Transverse colon (tissue), 4 donors: ENCODE results near the gene PTPRG. TPM values are rescaled to one million over a fixed set of nuclear protein-coding genes. Genes with fewer than 3 reads are reported as not detected.

ENCODE experiments used
- DNase-seq: peaks from one replicate; pipeline ENCODE4 v3.0.0-alpha.2; 2019
- H3K27ac ChIP-seq, 4 donors: fragments of 200-600 bp; sonication (generic); 2 replicates each; pipeline ENCODE4 v1.5.1; 2016 to 2018; ENCODE audit warnings: inconsistent platforms in 4 of 4
- H3K27me3 ChIP-seq: fragments of 200-600 bp; sonication (generic); 2 replicates; pipeline ENCODE4 v1.5.1; 2017; ENCODE audit warnings: inconsistent platforms
- H3K36me3 ChIP-seq, 4 donors: fragments of 200-600 bp; sonication (generic); 2 replicates each; pipeline ENCODE4 v1.5.1; 2017 to 2019; ENCODE audit warnings: inconsistent platforms in 4 of 4
- H3K4me1 ChIP-seq, 4 donors: fragments of 200-600 bp; sonication (generic); 2 replicates each; pipeline ENCODE4 v1.5.1; 2017 to 2020; ENCODE audit warnings: inconsistent platforms in 4 of 4
- H3K4me3 ChIP-seq, 4 donors: fragments of 200-600 bp; sonication (generic); 1 replicate in 1 of 4; 2 replicates in 3 of 4; pipeline versions ENCODE4 v1.5.1 to v1.6.1; 2017 to 2019; ENCODE audit warnings: inconsistent platforms in 4 of 4
- H3K9me3 ChIP-seq, 2 donors: fragments of 200-600 bp; sonication (generic); 2 replicates each; pipeline ENCODE4 v1.5.1; 2017 to 2019; ENCODE audit warnings: inconsistent platforms in 2 of 2
- EP300 ChIP-seq: sonication (generic); formaldehyde crosslinking; IDR thresholded peaks from one replicate; pipeline ENCODE4 v1.6.1; 2017; ENCODE audit warnings: antibody characterized with exemption, low read depth
- POLR2A ChIP-seq: fragments of 450-650 bp; IDR thresholded peaks from one replicate; pipeline ENCODE4 v1.6.1; 2016; ENCODE audit warnings: antibody characterized with exemption, mild to moderate bottlenecking, moderate library complexity
- POLR2AphosphoS5 ChIP-seq, 3 donors: sonication (generic); formaldehyde crosslinking; IDR thresholded peaks; one replicate each; pipeline ENCODE4 v1.6.1; 2016; ENCODE audit warnings: antibody characterized with exemption in 3 of 3
- WGBS, 2 donors: methylation state at CpG; one replicate each; pipeline ENCODE4 v1.1.5; 2018; ENCODE audit warnings: low coverage in 1 of 2; 5-methylcytosine and 5-hydroxymethylcytosine counted together
- in situ Hi-C, 4 donors: fragments of 200-750 bp; cut with MboI; loops; one replicate each; pipeline versions ENCODE4 v1.15.0 to v1.15.1; 2017; ENCODE audit warnings: low sequenced_read_pairs in 3 of 4, low pct_ligation_motif_present in 1 of 4, low pct_unique_long_range_greater_than_20kb in 1 of 4
- intact Hi-C: fragments of 100-400 bp; cut with DNase I; formaldehyde crosslinking; loops from one replicate; pipeline ENCODE4 v1.15.1; 2023; ENCODE audit warnings: low total_unique reads
- total RNA-seq, 4 donors: library from RNA; depleted of rRNA; stranded (reverse); fragments of >200 nt; gene quantifications; one replicate each; pipeline ENCODE4 v1.1.0, GENCODE V29; 2016
- TF ChIP-seq, protein P1 (sequence below), 5 experiments: fragments of 200-600 bp in 3 of 5; fragments of 450-650 bp in 2 of 5; sonication (generic) in 3 of 5; IDR thresholded peaks; 1 replicate in 2 of 5; 2 replicates in 3 of 5; pipeline ENCODE4 v1.5.1; 2016 to 2017; ENCODE audit warnings: antibody characterized with exemption in 5 of 5, inconsistent platforms in 3 of 5, mild to moderate bottlenecking in 2 of 5, moderate library complexity in 1 of 5

Gene PTPRG
- total RNA-seq, 4 donors from 2014 or later, result 29.2 to 83.4 (median 41.6) TPM

DNA sequence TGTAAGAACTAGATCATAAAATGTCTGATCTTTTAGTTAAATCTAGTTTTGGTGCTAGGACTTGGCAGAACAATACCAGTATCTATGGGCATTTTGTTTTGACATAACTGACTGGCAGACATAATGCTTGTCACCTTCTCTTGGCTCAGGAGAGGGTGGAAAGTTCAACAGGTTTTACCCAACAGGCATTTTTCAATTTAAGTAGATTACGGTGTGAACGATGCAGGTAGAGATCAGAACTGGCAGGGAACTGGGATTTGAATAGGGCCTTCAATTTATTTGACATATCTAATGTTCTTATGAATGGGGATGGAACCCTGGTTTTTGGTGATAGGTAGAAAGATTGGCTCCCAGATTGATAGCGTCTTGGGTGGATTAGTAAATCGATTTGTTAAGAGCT is 460.9 kb downstream of the PTPRG start:
- H3K27me3 ChIP-seq, result no peaks in the 10 kb centered on the region
- H3K36me3 ChIP-seq, result no peaks in the 10 kb centered on the region
- TF ChIP-seq, protein P1, sequence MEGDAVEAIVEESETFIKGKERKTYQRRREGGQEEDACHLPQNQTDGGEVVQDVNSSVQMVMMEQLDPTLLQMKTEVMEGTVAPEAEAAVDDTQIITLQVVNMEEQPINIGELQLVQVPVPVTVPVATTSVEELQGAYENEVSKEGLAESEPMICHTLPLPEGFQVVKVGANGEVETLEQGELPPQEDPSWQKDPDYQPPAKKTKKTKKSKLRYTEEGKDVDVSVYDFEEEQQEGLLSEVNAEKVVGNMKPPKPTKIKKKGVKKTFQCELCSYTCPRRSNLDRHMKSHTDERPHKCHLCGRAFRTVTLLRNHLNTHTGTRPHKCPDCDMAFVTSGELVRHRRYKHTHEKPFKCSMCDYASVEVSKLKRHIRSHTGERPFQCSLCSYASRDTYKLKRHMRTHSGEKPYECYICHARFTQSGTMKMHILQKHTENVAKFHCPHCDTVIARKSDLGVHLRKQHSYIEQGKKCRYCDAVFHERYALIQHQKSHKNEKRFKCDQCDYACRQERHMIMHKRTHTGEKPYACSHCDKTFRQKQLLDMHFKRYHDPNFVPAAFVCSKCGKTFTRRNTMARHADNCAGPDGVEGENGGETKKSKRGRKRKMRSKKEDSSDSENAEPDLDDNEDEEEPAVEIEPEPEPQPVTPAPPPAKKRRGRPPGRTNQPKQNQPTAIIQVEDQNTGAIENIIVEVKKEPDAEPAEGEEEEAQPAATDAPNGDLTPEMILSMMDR (IDR thresholded peaks at IDR 0.05), result no peak
- TF ChIP-seq POLR2AphosphoS5 (IDR thresholded peaks at IDR 0.05) (no peak), POLR2A (no peak), EP300 (no peak)
- WGBS, 2 donors, result 94 to 97% methylated on average over 4 of the region's 4 CpGs
- H3K4me1 ChIP-seq, result no peaks in the 10 kb centered on the region
- H3K9me3 ChIP-seq, result no peaks in the 10 kb centered on the region
- DNase-seq, result no peak
- intact Hi-C loops (no loop called here), in situ Hi-C loops (no loop called here)
- no peak overlapping the region for H3K4me3 ChIP-seq
- H3K27ac ChIP-seq, result no peak overlapping the region

DNA sequence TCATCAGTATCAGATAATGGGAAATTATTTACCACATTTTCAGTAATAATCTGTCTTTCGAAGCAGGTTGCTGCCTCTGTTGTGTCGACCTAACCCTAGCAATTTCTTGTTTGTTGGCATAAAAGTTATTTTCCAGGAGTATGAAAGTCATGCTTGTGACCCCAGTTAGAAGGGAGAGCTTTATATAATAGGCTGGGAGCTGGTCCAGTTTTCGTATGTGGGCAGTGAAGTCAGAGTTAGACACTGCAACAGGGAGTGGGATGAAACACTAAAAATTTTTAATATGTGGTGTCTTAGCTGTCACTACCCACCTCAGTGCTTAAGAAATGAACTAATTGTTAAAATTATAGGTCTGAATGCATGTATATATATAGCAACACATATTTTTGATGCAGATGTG is 463.5 kb downstream of the PTPRG start:
- no peak overlapping the region for H3K27ac ChIP-seq
- no peak for DNase-seq
- H3K4me3 ChIP-seq, result no peak overlapping the region
- 76 to 100% methylated on average over 2 to 3 of the region's 3 CpGs for WGBS, 2 donors
- no peak for TF ChIP-seq EP300
- TF ChIP-seq, protein P1 (IDR thresholded peaks at IDR 0.05), result no peak
- TF ChIP-seq POLR2A, result no peak
- TF ChIP-seq POLR2AphosphoS5 (IDR thresholded peaks at IDR 0.05), result no peak
- H3K27me3 ChIP-seq, result no peaks in the 10 kb centered on the region
- H3K9me3 ChIP-seq, result no peaks in the 10 kb centered on the region
- no peaks in the 10 kb centered on the region for H3K36me3 ChIP-seq
- intact Hi-C loops, result no loop called here
- H3K4me1 ChIP-seq, result no peaks in the 10 kb centered on the region
- in situ Hi-C loops, result no loop called here

DNA sequence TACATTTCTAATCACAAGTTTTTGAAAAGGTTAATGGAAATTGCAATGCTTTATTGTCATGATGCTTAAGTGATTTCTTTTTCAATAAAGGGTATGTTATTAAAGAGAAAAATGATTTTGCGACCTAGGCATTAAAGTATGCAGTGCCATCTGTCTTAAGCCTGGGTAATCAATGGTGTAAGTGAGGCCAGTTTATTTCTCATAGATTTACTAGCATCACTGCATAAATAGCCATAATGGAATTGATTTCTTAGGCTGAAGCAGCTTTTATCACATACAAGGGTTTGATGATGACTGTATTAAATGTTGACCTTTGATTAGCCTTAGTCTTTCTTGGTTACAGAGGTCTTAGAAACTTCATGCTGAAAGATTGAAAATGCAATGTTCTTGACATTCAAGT is 464.5 kb downstream of the PTPRG start:
- no peak for DNase-seq
- intact Hi-C loops (no loop called here), in situ Hi-C loops (no loop called here)
- Histone ChIP-seq H3K36me3 (no peaks in the 10 kb centered on the region), H3K9me3 (no peaks in the 10 kb centered on the region), H3K27ac (no peak overlapping the region), H3K4me1 (no peaks in the 10 kb centered on the region), H3K27me3 (no peaks in the 10 kb centered on the region), H3K4me3 (no peak overlapping the region)
- WGBS, 2 donors, result 98 to 100% methylated on average over 1 of the region's 1 CpG
- TF ChIP-seq, protein P1 (IDR thresholded peaks at IDR 0.05), result no peak
- TF ChIP-seq EP300, result no peak
- TF ChIP-seq POLR2A, result no peak
- no peak for TF ChIP-seq POLR2AphosphoS5 (IDR thresholded peaks at IDR 0.05)

DNA sequence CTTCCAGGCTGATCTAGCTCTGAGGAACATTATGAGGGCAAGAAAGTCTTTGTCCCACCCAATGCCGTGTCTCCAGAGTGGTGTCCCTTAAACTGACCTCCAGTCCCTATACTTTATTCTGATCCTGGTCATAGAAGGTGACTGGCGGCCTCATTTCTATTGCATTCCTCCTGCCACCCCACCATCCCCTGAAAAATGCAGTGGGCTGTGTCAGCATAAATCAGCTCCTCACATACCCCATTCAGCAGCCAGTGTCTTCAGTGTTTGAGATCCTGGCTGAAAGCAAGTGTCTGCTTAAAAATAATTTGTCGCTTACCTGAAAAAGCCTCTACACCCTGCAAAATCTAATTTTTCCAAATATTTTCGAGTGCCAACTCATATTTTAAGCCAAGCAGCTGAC is 465.9 kb downstream of the PTPRG start:
- no peak overlapping the region for H3K27ac ChIP-seq
- intact Hi-C loops (no loop called here), in situ Hi-C loops (no loop called here)
- 77 to 90% methylated on average over 3 to 4 of the region's 4 CpGs for WGBS, 2 donors
- no peaks in the 10 kb centered on the region for H3K36me3 ChIP-seq
- DNase-seq, result no peak
- TF ChIP-seq, protein P1 (IDR thresholded peaks at IDR 0.05), result no peak
- TF ChIP-seq POLR2AphosphoS5 (IDR thresholded peaks at IDR 0.05) (no peak), EP300 (no peak), POLR2A (no peak)
- no peak overlapping the region for H3K4me3 ChIP-seq
- H3K4me1 ChIP-seq, result no peaks in the 10 kb centered on the region
- no peaks in the 10 kb centered on the region for H3K27me3 ChIP-seq
- no peaks in the 10 kb centered on the region for H3K9me3 ChIP-seq
